GM18517 (cell line): ENCODE results near the gene LRRC25.

Source experiments
- ATAC-seq: cut with Tn5 transposase; IDR thresholded peaks from one replicate; pipeline ENCODE4 v1.9.1; 2021; ENCODE audit warnings: mild to moderate bottlenecking, moderate library complexity; ENCODE audit not compliant: unreplicated experiment

LRRC25 gene

DNA sequence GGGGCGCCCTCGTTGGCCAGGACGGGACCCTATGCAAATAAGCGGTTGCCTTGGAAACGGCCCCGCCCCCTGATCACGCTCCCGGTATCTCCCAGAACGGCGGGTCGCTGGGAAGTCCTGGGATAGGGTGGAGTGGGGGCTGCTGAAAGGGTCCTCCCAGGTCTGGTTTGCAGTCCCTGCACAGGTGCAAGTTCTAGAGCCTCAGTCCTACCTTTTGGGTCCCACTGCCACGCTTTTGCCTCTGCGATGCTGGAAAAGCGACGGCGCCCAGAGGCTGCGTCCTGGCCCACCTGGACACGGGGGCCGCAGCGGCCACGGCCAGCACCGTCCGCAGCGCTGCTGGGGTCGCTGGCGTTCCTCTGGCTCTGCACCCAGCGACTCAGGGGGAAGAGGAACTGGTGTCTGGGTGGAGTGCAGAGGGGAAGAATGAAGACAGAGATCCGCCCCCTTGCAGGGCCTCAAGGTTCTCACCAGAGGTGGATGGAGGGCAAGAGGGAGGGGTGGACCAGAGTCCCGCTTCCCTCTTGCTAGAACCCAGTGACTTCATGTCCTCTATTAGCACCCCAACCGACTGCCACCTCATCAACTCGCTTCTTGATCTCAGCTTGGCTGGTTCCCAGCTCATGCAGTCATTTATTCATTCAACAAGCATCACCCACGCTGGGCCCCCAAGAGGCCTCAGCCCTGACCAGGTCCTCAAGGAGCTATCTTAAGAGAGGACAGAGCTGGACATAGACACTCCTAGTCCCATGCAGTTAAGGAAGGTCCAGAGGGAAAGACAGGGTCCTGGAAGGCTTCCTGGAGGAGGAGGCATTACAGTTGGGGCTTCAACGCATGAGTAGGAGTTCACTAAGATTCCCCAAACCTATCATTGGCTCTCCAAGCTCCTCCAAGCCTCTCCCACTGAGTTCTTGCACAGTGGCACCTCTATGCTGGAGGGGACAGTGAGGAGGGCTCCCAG is at the start of gene LRRC25:
Gene LRRC25, minus strand, starts transcription at position 381 of the 961 bp plus-strand sequence. CDS start 659 bp downstream, outside the sequence.
- no peak for ATAC-seq

DNA sequence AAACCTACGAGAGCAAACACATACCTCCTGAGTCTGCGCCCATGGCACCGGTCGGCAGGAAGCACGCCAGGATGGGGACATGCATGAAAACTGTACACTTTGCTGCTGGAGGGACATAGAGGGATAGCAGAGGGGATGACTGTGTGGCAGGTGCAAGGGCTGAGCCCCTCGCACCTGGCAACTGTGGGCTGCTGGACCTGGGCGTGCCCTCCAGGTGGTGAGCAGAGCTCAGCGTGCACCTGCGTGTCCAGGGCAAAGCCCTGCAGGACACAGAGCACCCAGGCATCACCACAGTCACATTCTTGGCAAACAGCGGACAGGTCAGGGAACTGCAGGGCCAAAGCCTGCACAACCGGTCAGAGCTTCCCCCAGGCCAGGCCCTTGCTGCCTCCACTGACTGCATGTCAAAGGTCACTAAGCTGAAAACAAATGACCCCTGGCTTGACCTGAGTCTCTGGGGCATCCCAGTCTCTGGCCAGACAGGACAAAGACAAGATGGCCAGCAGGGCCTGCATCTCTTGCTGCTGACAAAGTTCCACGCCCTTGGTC is 49.5 kb upstream of the LRRC25 start:
- ATAC-seq = no peak

DNA sequence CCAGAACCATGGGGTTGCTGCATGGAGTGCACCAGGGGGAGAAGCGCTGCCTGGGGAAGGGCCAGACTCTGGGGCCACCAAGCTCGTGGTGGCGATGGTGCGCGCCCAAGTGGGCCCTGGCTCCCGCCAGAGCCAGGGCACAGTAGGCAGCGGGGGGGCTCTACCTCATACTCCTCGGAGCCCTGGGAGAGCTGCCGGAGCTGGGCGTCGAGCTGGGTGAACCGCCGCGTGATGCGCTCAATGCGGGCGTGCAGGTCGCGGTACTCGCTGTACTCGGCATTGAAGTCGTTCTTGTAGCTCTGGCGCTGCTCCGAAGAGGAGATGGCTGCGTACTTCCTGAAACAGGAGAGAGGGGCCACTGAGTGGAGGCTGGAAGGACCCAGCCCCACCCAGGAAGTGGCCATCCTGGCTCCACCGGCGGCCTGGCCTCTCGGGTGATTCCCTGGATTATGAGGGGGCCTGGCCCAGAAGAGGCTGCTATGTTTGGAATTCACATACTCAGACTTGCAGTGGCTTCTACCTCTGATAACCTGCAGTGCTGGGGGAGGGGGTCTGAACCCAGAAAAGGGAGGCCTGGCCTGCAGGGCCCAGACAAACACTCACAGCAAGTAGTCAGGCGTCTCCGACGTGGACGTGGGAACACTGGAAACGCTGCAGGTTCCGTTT is 48.9 kb upstream of the LRRC25 start:
- no peak for ATAC-seq

DNA sequence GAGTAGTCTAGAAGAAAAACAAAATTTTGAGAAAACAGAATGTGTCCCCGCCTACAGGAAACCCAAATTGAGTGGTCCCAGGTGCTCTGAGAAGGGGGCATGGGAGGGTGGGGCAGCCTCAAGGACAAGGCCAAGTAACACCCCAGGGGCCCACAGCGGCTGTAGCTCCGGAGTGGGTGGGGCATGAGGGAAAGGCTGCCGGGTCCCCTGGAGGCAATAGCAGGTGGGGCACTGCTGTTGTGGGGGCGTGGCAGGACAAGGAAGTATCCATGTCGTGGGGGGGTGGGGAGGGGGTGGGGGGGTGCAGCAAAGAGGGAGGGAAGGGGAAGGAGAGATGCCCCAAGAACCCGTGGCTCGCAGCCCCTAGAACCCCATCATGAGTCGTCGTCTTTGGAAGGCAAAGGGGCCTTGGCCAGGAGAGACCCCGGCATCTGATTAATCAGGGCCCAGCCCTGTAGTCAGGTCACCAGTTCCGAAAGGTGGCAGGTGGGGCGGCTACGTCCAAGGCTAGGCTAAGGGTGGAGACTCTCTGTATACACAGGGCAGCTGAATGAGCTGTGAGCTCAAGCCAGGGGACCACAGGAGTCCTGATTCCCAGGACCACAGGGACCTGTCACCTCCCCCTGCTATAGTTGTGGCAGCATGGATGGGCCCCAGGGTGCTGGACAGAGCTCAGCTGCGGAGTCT is 48.0 kb upstream of the LRRC25 start:
- ATAC-seq = no peak

- no peak for ATAC-seq
These were observed 47.1 kb upstream of the LRRC25 start for GRCh38 chr19:18444513-18444912.

DNA sequence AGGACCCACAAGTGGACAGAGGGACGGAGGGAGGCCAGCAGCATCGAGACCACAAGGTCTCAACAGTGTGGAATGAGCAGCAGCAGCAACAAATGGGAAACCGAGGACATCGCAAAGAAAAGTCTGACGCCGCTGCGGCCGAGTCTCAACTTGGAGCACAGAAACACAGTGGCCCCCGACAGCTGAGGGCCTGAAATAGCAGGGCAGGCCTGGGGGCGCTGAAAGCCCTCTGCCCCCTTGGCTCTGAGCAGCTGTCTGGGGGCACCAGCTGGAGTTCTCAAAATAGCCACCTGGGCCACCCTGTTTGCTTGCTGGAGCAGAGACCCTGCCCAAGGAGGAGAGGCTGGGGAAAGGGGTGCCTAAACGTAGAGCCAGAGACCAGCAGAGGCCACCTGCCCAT is 46.4 kb upstream of the LRRC25 start:
- ATAC-seq = no peak

DNA sequence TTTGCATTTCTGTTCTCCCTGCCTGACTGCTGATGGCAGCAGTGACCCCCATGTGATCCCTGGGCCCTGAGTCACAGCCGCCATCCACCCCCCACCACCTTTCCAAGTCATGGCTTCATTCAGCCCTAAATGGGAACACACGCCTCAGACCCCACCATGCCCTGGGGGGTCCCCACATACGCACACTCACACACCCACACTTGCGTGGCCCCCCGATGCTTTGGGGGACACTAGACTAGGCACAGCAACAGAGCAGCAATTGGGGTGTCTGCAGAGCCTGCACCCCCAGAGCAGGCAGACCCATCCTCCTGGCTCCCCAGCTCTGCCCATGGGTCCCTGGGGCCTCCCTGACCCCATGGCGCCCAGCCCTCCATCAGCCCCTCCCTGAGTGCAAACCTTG is 46.0 kb upstream of the LRRC25 start:
- no peak for ATAC-seq

- ATAC-seq = no peak
These were observed 45.5 kb upstream of the LRRC25 start for GRCh38 chr19:18442941-18443340.

- no peak for ATAC-seq
These were observed 44.7 kb upstream of the LRRC25 start for GRCh38 chr19:18441804-18442788.

- no peak for ATAC-seq
These were observed 43.7 kb upstream of the LRRC25 start for GRCh38 chr19:18440936-18441803.

DNA sequence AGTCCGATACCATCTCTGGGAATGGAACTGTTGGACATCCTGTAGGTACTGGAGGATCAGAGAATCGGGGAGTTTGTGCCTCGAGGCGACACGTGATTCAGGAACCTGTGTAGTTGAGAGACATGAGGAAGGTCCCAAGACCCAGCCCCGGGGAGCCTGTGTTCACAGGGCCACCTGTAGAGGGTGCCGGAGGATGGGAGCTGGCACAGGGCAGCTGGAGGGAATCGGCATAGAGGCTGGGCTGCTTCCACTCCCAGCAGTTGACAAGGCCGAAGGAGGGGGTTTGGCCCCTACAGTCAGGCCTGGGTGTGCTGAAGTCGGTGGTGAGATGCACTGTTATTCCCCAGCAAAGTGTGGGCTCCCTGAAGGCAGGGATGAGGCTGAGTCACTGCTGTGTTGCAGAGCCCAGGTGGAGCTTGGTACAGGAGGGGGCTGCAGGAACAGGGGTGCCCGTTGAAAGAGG is 43.0 kb upstream of the LRRC25 start:
- ATAC-seq = no peak

- no peak for ATAC-seq
These were observed 42.5 kb upstream of the LRRC25 start for GRCh38 chr19:18439910-18440237.

- no peak for ATAC-seq
These were observed 41.8 kb upstream of the LRRC25 start for GRCh38 chr19:18439025-18439909.

DNA sequence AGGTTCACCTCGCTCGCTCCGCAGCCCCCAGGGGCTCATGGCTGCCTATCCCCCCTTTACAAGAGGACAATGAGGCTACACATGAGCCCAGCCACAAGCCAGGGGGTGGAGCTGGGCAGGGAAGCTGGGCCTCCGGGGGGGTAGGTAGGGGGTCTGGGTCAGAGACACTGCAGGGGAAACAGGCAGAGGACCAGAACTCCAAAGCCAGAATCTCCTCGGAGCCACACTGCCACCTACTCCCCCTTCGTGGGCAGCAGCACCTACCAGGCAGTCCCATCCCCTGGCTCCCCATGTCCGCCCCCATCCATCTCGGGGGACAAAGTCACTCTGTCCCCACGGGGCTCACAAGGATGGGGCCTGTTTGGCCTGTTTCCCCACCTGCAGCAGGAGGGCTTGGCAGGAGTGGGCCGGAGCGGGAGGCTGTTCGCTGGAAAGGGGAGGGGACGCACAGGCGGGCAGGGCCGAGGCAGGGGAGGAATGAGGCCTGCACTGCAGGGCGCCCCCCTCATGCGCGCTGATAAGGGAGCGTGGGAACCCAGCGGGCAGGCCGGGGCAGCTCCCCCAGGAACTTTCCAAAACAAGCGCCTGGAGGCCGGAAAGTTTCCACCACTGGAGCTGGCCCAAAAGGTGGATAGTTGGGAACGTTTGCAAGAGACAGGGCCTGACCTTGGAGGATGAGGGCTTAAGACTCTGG is 41.1 kb upstream of the LRRC25 start:
- ATAC-seq = no peak

- no peak for ATAC-seq
These were observed 40.3 kb upstream of the LRRC25 start, which contains the start of gene ISYNA1 for GRCh38 chr19:18437491-18438330. TSS of gene ISYNA1 (minus strand) at chr19:18438133. CDS start at chr19:18437979, 154 bp downstream.

- ATAC-seq = no peak
These were observed 39.5 kb upstream of the LRRC25 start for GRCh38 chr19:18436671-18437490.
